ENCODE measurements around the gene RAB11FIP3.
"Not testable (repeated sequence)": the region's sequence is repeated elsewhere in the genome, so short reads cannot be mapped to it uniquely, and the experiment has no call there.

Gene RAB11FIP3

DNA sequence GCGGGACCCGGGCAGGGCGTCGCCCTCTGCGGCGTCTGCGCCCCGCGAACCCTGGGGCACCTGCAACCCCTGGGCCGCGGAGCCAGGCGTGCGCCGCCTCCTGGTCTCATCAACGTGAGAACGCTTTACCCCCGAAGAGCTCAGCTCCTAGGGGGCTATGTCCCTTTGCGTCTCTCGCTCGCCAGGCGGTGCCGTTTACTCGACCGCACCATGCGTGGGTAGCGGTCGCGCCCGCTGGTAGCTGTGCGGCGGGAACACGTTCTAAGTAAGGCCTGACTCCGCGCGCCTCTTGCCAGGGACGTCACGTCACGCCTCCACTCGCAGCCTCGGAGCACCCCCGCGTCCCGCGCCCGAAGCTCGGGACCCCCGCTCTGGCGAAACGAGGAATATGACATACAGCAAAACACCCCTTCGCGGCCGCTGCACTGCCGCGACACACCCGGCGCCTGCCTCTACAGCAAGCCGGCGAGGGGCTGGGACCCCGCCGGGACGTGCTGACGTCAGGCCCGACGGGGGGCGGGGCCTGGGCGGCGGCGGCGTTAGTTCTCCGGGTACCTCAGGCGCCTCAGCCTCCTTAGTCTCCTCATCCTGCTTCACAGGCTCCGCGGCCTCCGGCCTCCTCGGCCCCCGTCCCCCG is at the start of gene RAB11FIP3:
RAB11FIP3 (plus strand) TSS at position 568 of the 637 bp plus-strand sequence. CDS start 358 bp downstream, outside the sequence.
- peak; percentile 80 for DNase-seq

- DNase-seq = no peak
Measured at GRCh38 chr16:375927-376816, 49.3 kb upstream of the RAB11FIP3 start.

GRCh38 chr16:376817-377418 is 48.5 kb upstream of the RAB11FIP3 start:
- DNase-seq = no peak

GRCh38 chr16:377419-377951 is 48.0 kb upstream of the RAB11FIP3 start:
- DNase-seq = no peak

- not testable (repeated sequence) for DNase-seq
Measured at GRCh38 chr16:378113-378820, 47.2 kb upstream of the RAB11FIP3 start.

GRCh38 chr16:378821-379182 is 46.6 kb upstream of the RAB11FIP3 start:
- no peak for DNase-seq

- DNase-seq = no peak
Measured at GRCh38 chr16:379183-379960, 46.1 kb upstream of the RAB11FIP3 start.

DNA sequence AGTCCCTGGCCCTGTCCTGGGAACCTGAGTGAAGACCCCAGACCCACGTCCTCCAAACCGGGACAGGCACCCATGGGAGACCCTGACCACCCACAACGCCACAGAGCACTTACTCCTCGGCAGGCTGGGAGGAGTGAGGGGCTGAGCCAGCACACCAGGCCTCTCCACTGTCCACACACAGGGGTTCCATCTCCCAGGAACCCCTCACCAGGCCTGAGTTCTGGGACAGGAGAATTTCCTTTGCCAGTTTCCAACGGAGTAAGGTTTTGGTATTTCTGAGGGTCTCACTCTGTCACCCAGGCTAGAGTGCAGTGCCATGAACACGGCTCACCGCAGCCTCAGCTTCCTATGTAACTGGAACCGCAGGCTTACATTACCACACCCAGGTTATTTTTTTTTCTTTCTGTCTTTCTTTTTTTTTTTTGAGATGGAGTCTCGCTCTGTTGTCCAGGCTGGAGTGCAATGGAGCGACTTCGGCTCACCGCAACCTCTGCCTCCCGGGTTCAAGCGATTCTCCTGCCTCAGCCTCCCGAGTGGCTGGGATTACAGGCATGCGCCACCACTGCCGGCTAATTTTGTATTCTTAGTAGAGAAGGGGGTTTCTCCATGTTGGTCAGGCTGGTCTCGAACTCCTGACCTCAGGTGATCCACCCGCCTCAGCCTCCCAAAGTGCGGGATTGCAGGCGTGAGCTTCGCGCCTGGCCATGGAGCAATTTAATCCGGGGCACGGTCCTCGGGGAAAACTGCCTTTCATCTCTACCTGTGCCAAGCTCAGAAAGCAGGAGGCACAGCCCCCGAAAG is 45.3 kb upstream of the RAB11FIP3 start:
- no peak for DNase-seq

DNA sequence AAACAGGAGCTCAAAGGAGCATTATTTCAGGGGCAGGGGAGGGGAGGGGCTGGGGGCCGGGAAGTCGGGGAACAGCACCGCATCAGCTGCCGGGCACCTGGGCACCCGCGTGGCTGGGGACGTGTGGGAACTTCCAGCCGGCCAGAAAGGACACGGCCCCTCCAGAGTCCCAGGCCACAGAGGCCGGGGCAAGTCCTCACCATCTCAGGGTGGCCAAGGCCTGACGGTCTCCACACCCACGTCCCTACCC is 44.8 kb upstream of the RAB11FIP3 start:
- no peak for DNase-seq

GRCh38 chr16:381012-381788 is 44.2 kb upstream of the RAB11FIP3 start:
- no peak for DNase-seq

- peak; percentile 43 for DNase-seq
Measured at GRCh38 chr16:381789-382717, 43.4 kb upstream of the RAB11FIP3 start, which contains the start of gene PGAP6. TSS of gene PGAP6 (minus strand) at chr16:381978. CDS start at chr16:381821, 157 bp downstream.

- DNase-seq = no peak
Measured at GRCh38 chr16:383326-384051, 42.0 kb upstream of the RAB11FIP3 start.

- DNase-seq = no peak
Measured at GRCh38 chr16:386641-387156, 38.8 kb upstream of the RAB11FIP3 start.

- not testable (repeated sequence) for DNase-seq
Measured at GRCh38 chr16:387761-388666, 37.4 kb upstream of the RAB11FIP3 start.

GRCh38 chr16:389352-389751 is 36.1 kb upstream of the RAB11FIP3 start:
- DNase-seq = no peak

GRCh38 chr16:391885-392335 is 33.5 kb upstream of the RAB11FIP3 start:
- DNase-seq = peak; percentile 72

- no peak for DNase-seq
Measured at GRCh38 chr16:392450-393030, 32.9 kb upstream of the RAB11FIP3 start.
